Activated CD8-positive, alpha-beta memory T cell treated with anti-CD3 and anti-CD28 coated beads for 36 hours (primary cell): ENCODE measurements around the gene HS6ST1. TPM values are rescaled to one million over a fixed set of nuclear protein-coding genes. Genes with fewer than 3 reads are reported as not detected.

Experiments
- CTCF ChIA-PET: fragments of 350-600 bp; sonication (Branson Sonifier 250); formaldehyde crosslinking; loops from one replicate; lab custom pipeline; 2021; ENCODE audit warnings: antibody characterized with exemption; lab: Charles Lee
- POLR2A ChIA-PET: fragments of 350-600 bp; sonication (Branson Sonifier 250); formaldehyde crosslinking; loops from one replicate; lab custom pipeline; 2021; ENCODE audit warnings: antibody characterized with exemption; lab: Charles Lee
- total RNA-seq, 2 experiments: library from RNA; stranded (reverse); gene quantifications; one replicate each; pipeline ENCODE4 v1.2.3, GENCODE V29; 2021

Gene HS6ST1
- total RNA-seq, 2 experiments from 2014 or later = 16.0 to 18.1 TPM

DNA sequence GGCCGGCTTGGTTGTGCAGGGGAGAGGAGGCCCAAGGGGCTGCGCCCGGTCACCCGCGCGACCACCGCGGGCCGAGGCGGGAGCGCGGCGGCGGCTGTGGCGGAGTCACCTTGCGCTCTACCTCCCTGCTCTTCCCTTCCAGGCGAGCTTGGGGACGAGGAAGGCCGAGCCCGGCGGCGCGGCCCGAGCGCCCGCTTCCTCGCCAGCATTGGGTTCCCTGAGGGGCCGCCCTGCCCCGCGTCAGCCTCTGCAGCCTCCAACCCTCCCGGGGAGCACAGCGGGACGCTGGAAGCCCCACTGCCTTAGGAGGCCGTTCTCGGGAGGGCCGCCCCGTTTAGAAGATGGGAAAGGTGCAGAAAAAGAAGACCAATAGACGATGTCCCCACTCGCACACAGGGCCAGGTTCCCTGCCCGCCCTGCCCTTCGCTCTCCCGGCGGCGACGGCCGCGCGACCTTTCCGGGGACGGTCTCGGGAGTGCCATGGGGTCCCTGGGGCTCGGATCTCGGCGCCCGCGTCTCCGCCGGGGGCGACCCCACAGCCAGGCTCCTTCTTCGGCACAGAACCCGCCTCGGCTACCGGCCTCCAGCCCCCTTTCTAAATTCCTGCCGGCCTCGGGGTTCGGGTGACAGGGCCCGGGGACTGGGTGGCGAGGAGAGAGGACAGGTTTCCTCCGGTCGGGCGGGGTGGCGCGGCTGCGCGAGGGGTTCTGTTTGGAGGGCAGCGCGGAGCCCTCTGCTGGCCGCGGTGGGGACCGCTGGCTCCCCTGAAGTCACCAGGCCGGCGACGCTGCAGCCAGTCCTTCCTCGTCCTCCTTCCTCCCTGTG is 85.5 kb downstream of the HS6ST1 start:
- CTCF ChIA-PET = interaction anchor here (0.8 to 1.5 kb wide), 4 partner anchors 12 to 170 kb away, joined by 3 read pairs; no protein-coding TSS in a partner anchor
- POLR2A ChIA-PET = no interaction called here

DNA sequence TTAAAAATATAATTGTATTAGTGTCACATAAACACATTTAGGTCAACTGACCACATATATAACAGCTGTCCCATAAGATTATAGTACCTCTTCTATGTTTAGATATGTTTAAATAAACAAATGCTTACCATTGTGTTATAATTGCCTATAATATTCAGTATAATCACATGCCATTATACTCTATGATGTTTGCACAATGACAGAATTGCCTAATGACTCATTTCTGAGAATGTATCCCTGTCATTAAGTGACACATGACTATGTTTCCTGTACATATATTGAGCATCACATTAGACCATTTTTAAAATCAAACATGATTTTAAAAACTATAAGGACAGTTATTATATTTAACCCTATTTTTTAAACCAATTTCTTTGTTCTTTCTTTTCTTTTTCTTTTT is 89.8 kb downstream of the HS6ST1 start:
- ChIA-PET CTCF (no interaction called here), POLR2A (interaction anchor here (0.6 kb wide), 1 partner anchor 741 kb away, joined by 6 read pairs; no protein-coding TSS in a partner anchor)

DNA sequence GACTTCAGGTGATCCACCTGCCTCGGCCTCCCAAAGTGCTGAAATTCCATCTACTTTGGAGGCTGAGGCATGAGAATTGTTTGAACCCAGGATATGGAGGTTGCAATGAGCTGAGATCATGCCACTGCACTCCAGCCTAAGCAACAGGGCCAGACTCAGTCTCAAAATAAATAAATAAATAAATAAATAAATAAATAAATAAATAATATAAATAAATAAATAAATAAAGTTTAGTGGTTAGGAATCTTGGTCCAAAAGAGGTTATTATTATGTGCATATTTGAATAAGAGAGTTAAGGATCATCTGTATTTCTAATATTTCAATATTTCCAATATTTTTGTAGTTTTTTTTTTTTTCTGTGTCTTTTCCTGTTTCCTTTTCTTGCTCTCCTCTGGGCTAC is 90.8 kb downstream of the HS6ST1 start:
- CTCF ChIA-PET = no interaction called here

DNA sequence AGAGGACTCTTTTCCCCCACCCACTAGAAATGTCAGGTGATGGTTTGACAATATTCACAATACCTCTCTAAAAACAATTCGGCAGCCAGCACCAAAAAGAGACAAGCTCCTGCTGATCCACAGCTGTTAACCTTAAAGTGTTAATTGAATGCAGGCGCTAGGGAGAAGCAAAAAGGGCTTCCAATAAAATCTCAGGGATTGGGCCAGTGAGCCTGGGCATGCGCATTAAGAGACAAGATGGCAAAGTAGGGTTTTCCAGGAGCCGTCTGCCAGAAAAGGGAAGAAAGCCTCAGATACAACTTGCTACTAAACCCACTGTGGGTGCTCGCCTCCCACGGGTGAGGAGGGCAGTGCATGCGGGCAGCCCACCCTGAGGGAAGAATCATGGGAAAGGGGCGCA is 98.8 kb downstream of the HS6ST1 start:
- ChIA-PET POLR2A (no interaction called here), CTCF (no interaction called here)

More for the DNA sequence above, 90.8 kb downstream of the HS6ST1 start:
- POLR2A ChIA-PET = interaction anchor here (0.7 kb wide), 1 partner anchor 63 kb away, joined by 3 read pairs; no protein-coding TSS in a partner anchor

DNA sequence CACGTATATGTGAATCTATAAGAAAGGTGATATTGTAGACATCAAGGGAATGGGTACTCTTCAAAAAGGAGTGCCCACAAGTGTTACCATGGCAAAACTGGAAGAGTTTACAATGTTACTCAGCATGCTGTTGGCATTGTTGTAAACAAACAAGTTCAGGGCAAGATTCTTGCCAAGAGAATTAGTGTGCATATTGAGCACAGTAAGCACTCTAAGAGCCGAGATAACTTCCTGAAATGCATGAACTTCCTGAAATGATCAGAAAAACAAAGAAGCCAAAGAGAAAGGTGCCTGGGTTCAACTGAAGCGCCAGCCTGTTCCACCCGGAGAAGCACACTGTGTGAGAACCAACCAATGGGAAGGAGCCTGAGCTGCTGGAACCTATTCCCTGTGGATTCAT is 101.0 kb downstream of the HS6ST1 start:
- CTCF ChIA-PET = no interaction called here

DNA sequence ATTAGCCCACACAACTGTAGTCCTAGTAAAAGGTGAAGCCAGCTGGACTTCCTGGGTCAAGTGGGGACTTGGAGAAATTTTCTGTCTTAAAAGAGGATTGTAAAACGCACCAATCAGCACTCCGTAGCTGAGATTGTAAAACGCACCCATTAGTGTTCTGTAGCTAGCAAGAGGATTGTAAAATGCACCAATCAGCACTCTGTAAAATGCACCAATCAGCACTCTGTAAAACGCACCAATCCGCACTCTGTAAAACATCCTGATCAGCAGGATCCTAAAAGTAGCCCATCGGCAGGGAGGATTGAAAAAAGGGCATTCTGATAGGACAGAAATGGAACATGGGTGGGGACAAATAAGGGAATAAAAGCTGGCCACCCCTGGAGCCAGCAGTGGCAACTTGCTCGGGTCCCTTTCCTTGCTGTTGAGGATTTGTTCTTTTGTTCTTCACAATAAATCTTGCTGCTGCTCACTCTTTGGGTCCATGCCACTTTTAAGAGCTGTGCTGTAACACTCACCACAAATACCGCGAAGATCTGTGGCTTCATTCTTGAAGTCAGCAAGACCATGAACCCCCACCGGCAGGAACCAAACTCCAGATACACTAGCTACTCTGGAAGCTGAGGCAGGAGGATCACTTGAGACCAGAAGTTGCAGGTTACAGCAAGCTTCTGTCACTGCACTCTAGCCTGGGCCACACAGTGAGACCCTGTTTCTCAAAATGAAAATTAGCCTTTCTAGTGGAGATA is 102.6 kb downstream of the HS6ST1 start:
- CTCF ChIA-PET = no interaction called here
- POLR2A ChIA-PET = no interaction called here

More for the DNA sequence above, 101.0 kb downstream of the HS6ST1 start:
- POLR2A ChIA-PET = no interaction called here

Other genes with a start within 250 kb of the HS6ST1 start
- gene UGGT1, start 227.7 kb downstream of the HS6ST1 start, total RNA-seq = 10 to 100 TPM; 54.1 to 55.6 TPM